ENCODE measurements around the gene C1orf216.

DNA sequence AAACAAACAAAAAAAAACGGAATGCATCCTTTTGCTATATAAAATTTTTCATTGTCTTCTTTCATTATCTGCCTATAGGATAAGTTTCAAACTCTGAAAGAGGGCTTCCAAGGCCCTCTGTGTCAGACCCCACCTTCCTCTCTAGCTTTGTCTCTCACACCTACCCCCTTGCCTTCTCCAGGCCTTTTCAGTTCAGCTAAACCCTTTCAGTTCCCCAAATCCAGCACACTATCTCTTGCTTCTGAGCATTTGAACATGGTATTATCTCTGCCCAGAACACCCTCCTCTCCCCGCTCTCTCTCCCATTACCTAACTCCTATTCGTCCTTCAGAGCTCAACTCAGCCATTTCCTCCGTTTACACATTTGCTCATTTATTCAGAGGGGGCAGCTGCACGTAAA is 35.7 kb downstream of the C1orf216 start:
- TF ChIP-seq, protein P1, sequence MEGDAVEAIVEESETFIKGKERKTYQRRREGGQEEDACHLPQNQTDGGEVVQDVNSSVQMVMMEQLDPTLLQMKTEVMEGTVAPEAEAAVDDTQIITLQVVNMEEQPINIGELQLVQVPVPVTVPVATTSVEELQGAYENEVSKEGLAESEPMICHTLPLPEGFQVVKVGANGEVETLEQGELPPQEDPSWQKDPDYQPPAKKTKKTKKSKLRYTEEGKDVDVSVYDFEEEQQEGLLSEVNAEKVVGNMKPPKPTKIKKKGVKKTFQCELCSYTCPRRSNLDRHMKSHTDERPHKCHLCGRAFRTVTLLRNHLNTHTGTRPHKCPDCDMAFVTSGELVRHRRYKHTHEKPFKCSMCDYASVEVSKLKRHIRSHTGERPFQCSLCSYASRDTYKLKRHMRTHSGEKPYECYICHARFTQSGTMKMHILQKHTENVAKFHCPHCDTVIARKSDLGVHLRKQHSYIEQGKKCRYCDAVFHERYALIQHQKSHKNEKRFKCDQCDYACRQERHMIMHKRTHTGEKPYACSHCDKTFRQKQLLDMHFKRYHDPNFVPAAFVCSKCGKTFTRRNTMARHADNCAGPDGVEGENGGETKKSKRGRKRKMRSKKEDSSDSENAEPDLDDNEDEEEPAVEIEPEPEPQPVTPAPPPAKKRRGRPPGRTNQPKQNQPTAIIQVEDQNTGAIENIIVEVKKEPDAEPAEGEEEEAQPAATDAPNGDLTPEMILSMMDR (IDR thresholded peaks at IDR 0.05): no peak
- TF ChIP-seq POLR2A (IDR thresholded peaks at IDR 0.05): no peak
